ENCODE data around the gene MEX3C.

MEX3C gene

GRCh38 chr18:51197661-51198424 lies at the start of gene MEX3C:
TSS of gene MEX3C (minus strand) at chr18:51197681. CDS start at chr18:51197320, 361 bp downstream.
- peak; percentile 22 for TF ChIP-seq CTCF (IDR thresholded peaks at IDR 0.05; ENCODE audit: insufficient read depth, low read depth, low read length, missing control alignments)
- peak within 1 kb of the TSS; percentile 93 for H3K4me3 ChIP-seq (ENCODE audit: low read depth, low read length)
- DNase-seq (ENCODE audit: low read depth): peak; percentile 99

GRCh38 chr18:51241226-51241625 lies 43.7 kb upstream of the MEX3C start:
- no peak overlapping the region for H3K4me3 ChIP-seq (ENCODE audit: low read depth, low read length)
- TF ChIP-seq CTCF (IDR thresholded peaks at IDR 0.05; ENCODE audit: insufficient read depth, low read depth, low read length, missing control alignments): no peak
- no peak for DNase-seq (ENCODE audit: low read depth)

- DNase-seq (ENCODE audit: low read depth): no peak
- H3K4me3 ChIP-seq (ENCODE audit: low read depth, low read length): no peak overlapping the region
- TF ChIP-seq CTCF (IDR thresholded peaks at IDR 0.05; ENCODE audit: insufficient read depth, low read depth, low read length, missing control alignments): no peak
These were observed 38.7 kb upstream of the MEX3C start for GRCh38 chr18:51236225-51236624.

GRCh38 chr18:51235009-51235789 lies 37.7 kb upstream of the MEX3C start:
- H3K4me3 ChIP-seq (ENCODE audit: low read depth, low read length): no peak overlapping the region
- TF ChIP-seq CTCF (IDR thresholded peaks at IDR 0.05; ENCODE audit: insufficient read depth, low read depth, low read length, missing control alignments): no peak
- peak; percentile 35 for DNase-seq (ENCODE audit: low read depth)

- DNase-seq (ENCODE audit: low read depth): peak; percentile 12
- H3K4me3 ChIP-seq (ENCODE audit: low read depth, low read length): no peak overlapping the region
- no peak for TF ChIP-seq CTCF (IDR thresholded peaks at IDR 0.05; ENCODE audit: insufficient read depth, low read depth, low read length, missing control alignments)
These were observed 36.9 kb upstream of the MEX3C start for GRCh38 chr18:51234117-51235008.

GRCh38 chr18:51229328-51229727 lies 31.8 kb upstream of the MEX3C start:
- no peak for TF ChIP-seq CTCF (IDR thresholded peaks at IDR 0.05; ENCODE audit: insufficient read depth, low read depth, low read length, missing control alignments)
- no peak for DNase-seq (ENCODE audit: low read depth)
- no peak overlapping the region for H3K4me3 ChIP-seq (ENCODE audit: low read depth, low read length)

All from GM12865 (cell line).